Ishikawa (cell line): ENCODE data around the gene HBZ.

ENCODE experiments used
- CEBPB ChIP-seq: IDR thresholded peaks from 2 replicates; pipeline ENCODE4 v1.6.1; 2012
- CREB1 ChIP-seq: IDR thresholded peaks from 2 replicates; pipeline ENCODE4 v1.6.1; 2012; ENCODE audit warnings: low read depth
- EGR1 ChIP-seq: IDR thresholded peaks from 2 replicates; pipeline ENCODE4 v1.6.1; 2012
- EP300 ChIP-seq: IDR thresholded peaks from 2 replicates; pipeline ENCODE4 v1.6.1; 2012; ENCODE audit warnings: borderline replicate concordance
- FOXM1 ChIP-seq: IDR thresholded peaks from 2 replicates; pipeline ENCODE4 v1.6.1; 2012; ENCODE audit warnings: low read depth, borderline replicate concordance
- NFIC ChIP-seq: IDR thresholded peaks from 2 replicates; pipeline ENCODE4 v1.6.1; 2012
- RAD21 ChIP-seq: IDR thresholded peaks from 2 replicates; pipeline ENCODE4 v1.6.1; 2012; ENCODE audit warnings: low read depth
- TAF1 ChIP-seq: IDR thresholded peaks from 2 replicates; pipeline ENCODE4 v1.6.1; 2012; ENCODE audit warnings: low read depth, mild to moderate bottlenecking
- TCF12 ChIP-seq: IDR thresholded peaks from 2 replicates; pipeline ENCODE4 v1.6.1; 2012; ENCODE audit warnings: low read depth
- TEAD4 ChIP-seq: IDR thresholded peaks from 2 replicates; pipeline ENCODE4 v1.6.1; 2012
- YY1 ChIP-seq: IDR thresholded peaks from 2 replicates; pipeline ENCODE4 v1.6.1; 2012; ENCODE audit warnings: low read depth
- ZBTB7A ChIP-seq: IDR thresholded peaks from 2 replicates; pipeline ENCODE4 v1.6.1; 2012; ENCODE audit warnings: low read depth
- TF ChIP-seq, protein P1 (sequence below): IDR thresholded peaks from 2 replicates; pipeline ENCODE4 v1.6.1; 2012; ENCODE audit warnings: low read depth, mild to moderate bottlenecking
- TF ChIP-seq, protein P2 (sequence below): IDR thresholded peaks from 2 replicates; pipeline ENCODE4 v1.6.1; 2012
- TF ChIP-seq, protein P3 (sequence below): IDR thresholded peaks from 2 replicates; pipeline ENCODE4 v1.6.1; 2012

The HBZ gene

DNA sequence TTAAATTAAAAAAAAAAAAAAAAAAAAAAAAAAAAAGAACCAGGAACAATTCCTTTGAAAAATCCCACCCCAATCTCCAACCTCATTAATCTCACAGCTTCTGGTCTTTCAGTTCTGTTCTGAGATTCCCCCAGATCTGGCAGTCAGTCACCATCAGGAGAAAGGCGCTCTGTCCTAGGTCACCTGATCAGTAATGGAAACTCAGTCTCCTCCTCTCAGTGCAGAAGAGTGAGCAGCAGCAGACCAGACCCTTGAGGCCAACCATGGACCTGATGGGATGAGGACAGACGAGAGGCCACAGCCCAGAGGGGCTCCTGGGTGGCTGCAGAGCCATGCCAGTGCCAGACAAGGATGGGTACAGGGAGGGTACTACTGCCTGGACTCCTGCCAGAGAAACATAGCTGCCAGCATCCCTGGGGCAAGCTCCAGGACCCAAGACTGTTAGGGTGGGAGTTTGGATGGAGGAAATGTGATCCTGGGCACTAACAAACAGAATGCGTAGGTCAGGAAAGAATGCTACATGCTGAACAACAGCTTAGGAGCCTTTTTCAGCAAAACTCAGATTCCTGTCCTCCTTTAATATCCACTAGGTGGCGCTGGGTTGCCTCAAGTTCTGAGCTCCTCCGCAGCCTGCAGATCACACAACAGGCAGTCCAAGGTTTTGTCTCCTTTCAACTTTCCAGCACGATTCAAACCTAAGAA lies 45.7 kb upstream of the HBZ start:
- TF ChIP-seq TCF12 (no peak), RAD21 (peak; percentile 78), EP300 (no peak)
- TF ChIP-seq, protein P1, sequence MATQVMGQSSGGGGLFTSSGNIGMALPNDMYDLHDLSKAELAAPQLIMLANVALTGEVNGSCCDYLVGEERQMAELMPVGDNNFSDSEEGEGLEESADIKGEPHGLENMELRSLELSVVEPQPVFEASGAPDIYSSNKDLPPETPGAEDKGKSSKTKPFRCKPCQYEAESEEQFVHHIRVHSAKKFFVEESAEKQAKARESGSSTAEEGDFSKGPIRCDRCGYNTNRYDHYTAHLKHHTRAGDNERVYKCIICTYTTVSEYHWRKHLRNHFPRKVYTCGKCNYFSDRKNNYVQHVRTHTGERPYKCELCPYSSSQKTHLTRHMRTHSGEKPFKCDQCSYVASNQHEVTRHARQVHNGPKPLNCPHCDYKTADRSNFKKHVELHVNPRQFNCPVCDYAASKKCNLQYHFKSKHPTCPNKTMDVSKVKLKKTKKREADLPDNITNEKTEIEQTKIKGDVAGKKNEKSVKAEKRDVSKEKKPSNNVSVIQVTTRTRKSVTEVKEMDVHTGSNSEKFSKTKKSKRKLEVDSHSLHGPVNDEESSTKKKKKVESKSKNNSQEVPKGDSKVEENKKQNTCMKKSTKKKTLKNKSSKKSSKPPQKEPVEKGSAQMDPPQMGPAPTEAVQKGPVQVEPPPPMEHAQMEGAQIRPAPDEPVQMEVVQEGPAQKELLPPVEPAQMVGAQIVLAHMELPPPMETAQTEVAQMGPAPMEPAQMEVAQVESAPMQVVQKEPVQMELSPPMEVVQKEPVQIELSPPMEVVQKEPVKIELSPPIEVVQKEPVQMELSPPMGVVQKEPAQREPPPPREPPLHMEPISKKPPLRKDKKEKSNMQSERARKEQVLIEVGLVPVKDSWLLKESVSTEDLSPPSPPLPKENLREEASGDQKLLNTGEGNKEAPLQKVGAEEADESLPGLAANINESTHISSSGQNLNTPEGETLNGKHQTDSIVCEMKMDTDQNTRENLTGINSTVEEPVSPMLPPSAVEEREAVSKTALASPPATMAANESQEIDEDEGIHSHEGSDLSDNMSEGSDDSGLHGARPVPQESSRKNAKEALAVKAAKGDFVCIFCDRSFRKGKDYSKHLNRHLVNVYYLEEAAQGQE: no peak
- TF ChIP-seq, protein P2, sequence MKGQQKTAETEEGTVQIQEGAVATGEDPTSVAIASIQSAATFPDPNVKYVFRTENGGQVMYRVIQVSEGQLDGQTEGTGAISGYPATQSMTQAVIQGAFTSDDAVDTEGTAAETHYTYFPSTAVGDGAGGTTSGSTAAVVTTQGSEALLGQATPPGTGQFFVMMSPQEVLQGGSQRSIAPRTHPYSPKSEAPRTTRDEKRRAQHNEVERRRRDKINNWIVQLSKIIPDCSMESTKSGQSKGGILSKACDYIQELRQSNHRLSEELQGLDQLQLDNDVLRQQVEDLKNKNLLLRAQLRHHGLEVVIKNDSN: no peak

DNA sequence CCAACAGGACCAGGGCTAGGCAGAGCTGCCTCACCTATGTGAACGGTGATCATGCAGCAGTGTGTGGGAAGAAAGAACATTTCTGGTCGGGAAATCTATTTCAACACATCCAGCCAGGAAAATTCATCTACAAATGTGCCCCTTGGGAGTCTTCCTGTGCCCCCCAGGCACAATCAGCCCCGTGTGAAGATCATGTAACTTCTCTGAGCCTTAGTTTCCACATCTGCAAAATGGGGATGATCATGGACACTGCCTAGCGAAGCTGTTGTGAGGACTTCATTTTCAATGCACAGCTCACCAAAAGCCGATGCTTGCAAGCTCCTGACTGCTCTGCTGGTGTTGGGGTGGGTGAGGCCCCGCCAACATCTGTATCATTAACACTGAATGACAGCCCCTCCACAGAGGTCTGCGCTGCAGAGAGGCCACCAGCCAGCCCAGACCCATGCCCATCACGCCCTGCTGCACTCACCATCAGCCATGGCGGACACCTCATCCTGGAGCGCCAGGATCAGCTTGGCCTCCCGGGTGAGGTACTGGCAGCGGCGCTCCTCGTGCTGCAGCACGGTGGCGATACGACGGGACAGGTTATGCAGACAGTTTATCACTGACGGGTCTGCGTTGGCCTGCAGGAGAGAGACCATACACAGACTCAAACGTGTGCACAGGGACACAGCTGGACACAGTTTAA lies 40.1 kb upstream of the HBZ start:
- TF ChIP-seq EP300: no peak
- no peak for TF ChIP-seq NFIC
- TF ChIP-seq TAF1: no peak
- no peak for TF ChIP-seq RAD21
- TF ChIP-seq YY1: no peak
- no peak for TF ChIP-seq TCF12
- TF ChIP-seq CREB1: no peak
- TF ChIP-seq TEAD4: no peak
- TF ChIP-seq, protein P1: no peak
- TF ChIP-seq CEBPB: no peak
- TF ChIP-seq, protein P2: no peak
- TF ChIP-seq ZBTB7A: no peak
- TF ChIP-seq FOXM1: no peak
- TF ChIP-seq, protein P3, sequence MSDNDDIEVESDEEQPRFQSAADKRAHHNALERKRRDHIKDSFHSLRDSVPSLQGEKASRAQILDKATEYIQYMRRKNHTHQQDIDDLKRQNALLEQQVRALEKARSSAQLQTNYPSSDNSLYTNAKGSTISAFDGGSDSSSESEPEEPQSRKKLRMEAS: no peak
- no peak for TF ChIP-seq EGR1

DNA sequence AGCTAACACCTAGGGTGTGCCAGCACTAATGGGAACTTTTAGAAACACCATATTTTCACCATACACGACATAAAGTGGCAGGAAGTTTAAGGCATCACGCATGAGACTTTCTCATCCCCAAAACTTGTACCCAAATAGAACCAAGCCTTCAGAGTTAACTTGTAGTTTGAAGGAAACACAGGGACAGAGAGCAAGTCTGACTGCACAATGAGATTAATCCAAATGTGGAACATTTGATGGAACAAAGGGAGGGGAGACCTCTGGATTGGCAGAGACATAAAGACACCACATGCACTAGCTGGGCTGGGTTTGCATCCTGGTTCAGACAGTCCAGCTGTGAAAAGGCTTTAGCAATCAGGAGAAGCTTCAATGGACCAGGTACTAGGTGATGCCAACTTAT lies 38.1 kb upstream of the HBZ start:
- TF ChIP-seq CEBPB (no peak), CREB1 (no peak), TAF1 (no peak), TCF12 (no peak), RAD21 (no peak), YY1 (no peak), EP300 (no peak), NFIC (no peak), FOXM1 (no peak), ZBTB7A (no peak), TEAD4 (no peak), EGR1 (no peak)
- TF ChIP-seq, protein P3: no peak
- TF ChIP-seq, protein P2: no peak
- TF ChIP-seq, protein P1: no peak

DNA sequence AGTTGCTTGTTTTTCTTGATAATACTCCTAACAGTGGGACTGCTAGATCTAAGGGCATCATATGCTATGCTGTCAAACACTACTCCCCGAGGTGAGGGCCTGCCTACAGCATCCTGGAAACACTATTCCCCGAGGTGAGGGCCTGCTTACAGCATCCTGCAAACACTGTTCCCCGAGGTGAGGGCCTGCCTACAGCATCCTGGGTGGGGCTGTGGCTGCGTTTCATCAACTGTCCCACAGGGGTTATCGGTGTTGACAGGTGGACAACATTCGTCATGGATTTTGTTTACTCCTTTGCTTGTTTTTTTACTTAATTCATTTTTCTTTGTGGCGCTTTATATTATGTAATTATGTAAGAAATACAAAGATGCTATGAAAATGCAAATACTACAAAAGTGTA lies 36.4 kb upstream of the HBZ start:
- TF ChIP-seq YY1: no peak
- no peak for TF ChIP-seq TEAD4
- TF ChIP-seq, protein P2: no peak
- TF ChIP-seq CEBPB: no peak
- no peak for TF ChIP-seq TCF12
- no peak for TF ChIP-seq CREB1
- no peak for TF ChIP-seq TAF1
- no peak for TF ChIP-seq EGR1
